HG02973 (cell line): ENCODE measurements around the gene LRP11.
"Not testable (repeated sequence)": the region's sequence is repeated elsewhere in the genome, so short reads cannot be mapped to it uniquely, and the experiment has no call there.

Experiments used
- ATAC-seq: cut with Tn5 transposase; IDR thresholded peaks from one replicate; pipeline ENCODE4 v1.9.1; 2021; ENCODE audit warnings: moderate library complexity; ENCODE audit not compliant: unreplicated experiment

Gene LRP11

GRCh38 chr6:149852180-149852579, 12.0 kb downstream of the LRP11 start:
- ATAC-seq, result peak; percentile 60

GRCh38 chr6:149851461-149852110, 12.6 kb downstream of the LRP11 start:
- peak; percentile 9 for ATAC-seq

- ATAC-seq, result not testable (repeated sequence)
Measured at GRCh38 chr6:149848343-149848742, 15.8 kb downstream of the LRP11 start.

GRCh38 chr6:149847939-149848267, 16.3 kb downstream of the LRP11 start:
- no peak for ATAC-seq

GRCh38 chr6:149846321-149846720, 17.8 kb downstream of the LRP11 start:
- no peak for ATAC-seq

GRCh38 chr6:149845549-149845948, 18.6 kb downstream of the LRP11 start:
- ATAC-seq, result no peak

GRCh38 chr6:149844480-149844879, 19.7 kb downstream of the LRP11 start:
- no peak for ATAC-seq

GRCh38 chr6:149844036-149844435, 20.1 kb downstream of the LRP11 start:
- not testable (repeated sequence) for ATAC-seq

- no peak for ATAC-seq
Measured at GRCh38 chr6:149843051-149843633, 21.0 kb downstream of the LRP11 start.

- ATAC-seq, result no peak
Measured at GRCh38 chr6:149842331-149842730, 21.8 kb downstream of the LRP11 start.

GRCh38 chr6:149840345-149841075, 23.6 kb downstream of the LRP11 start:
- no peak for ATAC-seq

- ATAC-seq, result no peak
Measured at GRCh38 chr6:149834513-149835481, 29.4 kb downstream of the LRP11 start.

GRCh38 chr6:149833651-149834050, 30.5 kb downstream of the LRP11 start:
- ATAC-seq, result no peak

GRCh38 chr6:149831308-149831820, 32.8 kb downstream of the LRP11 start:
- no peak for ATAC-seq

- no peak for ATAC-seq
Measured at GRCh38 chr6:149830731-149831307, 33.3 kb downstream of the LRP11 start.

- no peak for ATAC-seq
Measured at GRCh38 chr6:149825292-149825691, 38.9 kb downstream of the LRP11 start.

- ATAC-seq, result no peak
Measured at GRCh38 chr6:149823013-149823412, 41.1 kb downstream of the LRP11 start.

GRCh38 chr6:149821492-149821891, 42.7 kb downstream of the LRP11 start:
- no peak for ATAC-seq

GRCh38 chr6:149820506-149820905, 43.7 kb downstream of the LRP11 start:
- ATAC-seq, result no peak

- no peak for ATAC-seq
Measured at GRCh38 chr6:149815788-149816187, 48.4 kb downstream of the LRP11 start.

GRCh38 chr6:149813351-149813750, 50.8 kb downstream of the LRP11 start:
- no peak for ATAC-seq
